H1 (cell line): Measurements from ENCODE around the gene BIN1. TPM values are rescaled to one million over a fixed set of nuclear protein-coding genes. Genes with fewer than 3 reads are reported as not detected.

Experiments
- CHD7 ChIP-seq: fragments of 300-600 bp; sonication (generic); IDR thresholded peaks from 2 replicates; pipeline ENCODE4 v1.7.1; 2012; ENCODE audit warnings: low read length, moderate library complexity, mild to moderate bottlenecking, inconsistent platforms; ENCODE audit not compliant: insufficient replicate concordance
- CTCF ChIP-seq, 3 experiments: IDR thresholded peaks; 1 replicate in 2 of 3; 2 replicates in 1 of 3; pipeline versions ENCODE4 v1.5.1 to v1.6.1; 2011; ENCODE audit warnings: low read length in 3 of 3, mild to moderate bottlenecking in 3 of 3, inconsistent platforms in 2 of 3, low read depth in 1 of 3, moderate library complexity in 1 of 3; ENCODE audit not compliant: insufficient read depth in 1 of 3; ENCODE audit errors: control extremely low read depth in 1 of 3
- EGR1 ChIP-seq: IDR thresholded peaks from 2 replicates; pipeline ENCODE4 v1.6.1; 2011; ENCODE audit warnings: low read depth, low read length, borderline replicate concordance
- EP300 ChIP-seq, 2 experiments: IDR thresholded peaks; 1 replicate in 1 of 2; 2 replicates in 1 of 2; pipeline ENCODE4 v1.6.1; 2011 to 2012; ENCODE audit warnings: low read depth in 2 of 2, low read length in 2 of 2, mild to moderate bottlenecking in 2 of 2, borderline replicate concordance in 1 of 2, inconsistent platforms in 1 of 2, moderate library complexity in 1 of 2
- RAD21 ChIP-seq, 2 experiments: IDR thresholded peaks in 1 of 2; conservative IDR thresholded peaks in 1 of 2; 2 replicates each; pipeline ENCODE4 v1.6.1; 2011; ENCODE audit warnings: low read depth in 2 of 2, low read length in 2 of 2, improper control_type of control experiment in 1 of 2, inconsistent platforms in 1 of 2, mild to moderate bottlenecking in 1 of 2, moderate library complexity in 1 of 2
- TCF12 ChIP-seq: IDR thresholded peaks from 2 replicates; pipeline ENCODE4 v1.6.1; 2011; ENCODE audit warnings: low read depth, mild to moderate bottlenecking, low read length
- polyA plus RNA-seq, 7 experiments: library from polyadenylated mRNA; depleted of rRNA in 3 of 7; stranded (reverse) in 5 of 7; unstranded in 2 of 7; fragments of >200 nt in 5 of 7; fragments of 200-250 nt in 2 of 7; gene quantifications; 1 replicate in 5 of 7; 2 replicates in 1 of 7; 4 replicates in 1 of 7; pipeline versions ENCODE4 v1.2.1 to v1.2.3, GENCODE V29; 2011 to 2013; ENCODE audit warnings: missing spikeins in 2 of 7, mixed read lengths in 2 of 7
- total RNA-seq: library from RNA; stranded (reverse); fragmentation: NEBNext Ultra II Directional; extraction: Animal tissue kit (Norgen Biotek cat#: 25700); gene quantifications from 2 replicates; pipeline ENCODE4 v1.2.1, GENCODE V29; 2021

The BIN1 gene
- total and polyA plus RNA-seq, 2 of the 8 experiments (the other 6 are each of a cell fraction or from before 2014, with no cell fraction given), result 23.6 to 35.6 TPM

- TF ChIP-seq CHD7 (no peak), CTCF (IDR thresholded peaks at IDR 0.05; ENCODE audit: control extremely low read depth in 1 of 3, insufficient read depth in 1 of 3, low read depth in 1 of 3, low read length in 3 of 3) (peak in 2 of 3 experiments; percentile 85 to 97; a peak in 3 of 4 replicates), RAD21 (IDR thresholded peaks at IDR 0.05 in 1 of 2, conservative IDR thresholded peaks at IDR 0.05 in 1 of 2; ENCODE audit: low read depth in 2 of 2, low read length in 2 of 2) (peak; percentile 81 to 91), EP300 (IDR thresholded peaks at IDR 0.05; ENCODE audit: borderline replicate concordance in 1 of 2, low read depth in 2 of 2, low read length in 2 of 2) (no peak), EGR1 (no peak), TCF12 (peak; percentile 59; the same call in 1 of the 2 replicates)
These were observed 39.2 kb downstream of the BIN1 start (continued) for GRCh38 chr2:127067620-127068350.
